ENCODE data around the gene NPBWR2.

Gene NPBWR2

DNA sequence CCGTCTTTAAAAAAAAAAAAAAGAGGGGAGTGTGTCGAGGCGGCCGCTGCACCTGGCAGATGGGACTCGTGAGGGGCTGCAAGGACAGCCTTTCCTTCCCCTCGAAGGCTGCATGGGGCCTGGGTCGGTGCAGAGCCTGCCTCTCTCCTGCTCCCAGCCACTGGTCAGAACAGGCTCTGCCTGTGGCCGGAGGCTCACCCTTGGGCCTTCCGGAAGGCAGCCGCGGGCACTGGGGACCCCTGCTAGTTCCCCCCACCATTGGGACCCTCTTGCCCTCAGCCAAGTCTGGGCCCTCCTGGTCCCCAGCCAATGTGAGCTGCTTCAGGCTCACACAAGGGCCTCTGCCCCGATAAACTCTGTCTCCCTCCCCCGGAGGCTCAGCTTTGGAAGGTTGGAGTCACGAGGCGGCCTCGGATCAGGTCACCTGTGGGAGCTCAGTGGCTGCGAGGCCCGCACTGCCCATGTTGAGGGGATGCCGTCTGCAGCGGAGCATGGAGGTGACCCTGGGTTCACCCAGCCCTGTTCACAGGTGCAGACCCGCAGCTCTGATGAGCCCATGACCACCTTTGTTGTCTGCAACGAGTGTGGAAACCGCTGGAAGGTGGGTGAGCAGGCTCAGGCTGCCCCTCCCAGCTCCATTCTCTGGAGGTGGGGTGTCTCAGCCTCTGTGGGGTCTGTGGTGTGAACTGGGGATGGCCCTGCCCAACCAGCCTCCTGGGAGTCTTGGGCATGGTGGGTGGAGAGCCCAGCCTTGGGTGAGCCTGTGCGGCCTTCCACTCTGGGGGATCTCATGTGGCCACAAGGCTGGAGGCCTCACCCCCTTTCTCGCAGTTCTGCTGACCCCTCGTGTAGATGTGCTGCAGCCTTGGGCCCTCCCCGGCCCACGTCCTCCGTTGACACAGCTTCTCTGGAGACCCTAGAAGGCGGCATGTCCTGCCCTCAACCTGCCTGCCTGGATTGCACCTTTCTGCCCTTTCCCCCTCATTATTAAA is 35.7 kb downstream of the NPBWR2 start:
- no peak overlapping the region for H3K4me3 ChIP-seq (ENCODE audit: low read depth, low read length)
- peaks cover 0 to 25% of the 10 kb centered on the region in 2 experiments; a peak in 1 of 3 replicates for H3K36me3 ChIP-seq (ENCODE audit: control insufficient read depth in 2 of 2, insufficient read depth in 1 of 2, low read length in 2 of 2)
- CTCF ChIA-PET, result interaction anchor here (0.6 to 1.3 kb wide), 4 partner anchors 9 to 381 kb away, joined by 3 to 4 read pairs (median 3); no protein-coding TSS in a partner anchor
- POLR2A ChIA-PET, result interaction anchor here (0.7 kb wide), 1 partner anchor 9 kb away, joined by 5 read pairs; the partner anchor contains the start of gene TCEA2
- H3K9me3 ChIP-seq (ENCODE audit: control insufficient read depth, insufficient read depth, low read depth, low read length), result no peaks in the 10 kb centered on the region
- TF ChIP-seq ZBTB7A (tag by site-specific recombination; IDR thresholded peaks at IDR 0.05; ENCODE audit: low read depth) (no peak), PRDM10 (tag by site-specific recombination; IDR thresholded peaks at IDR 0.05) (no peak), ZNF658 (tag by site-specific recombination; IDR thresholded peaks at IDR 0.05) (no peak), ZNF366 (tag by site-specific recombination; conservative IDR thresholded peaks at IDR 0.05) (no peak), ZNF10 (tag by site-specific recombination; IDR thresholded peaks at IDR 0.05) (0 out of 2 replicates have a peak, but pooled peaks have one; percentile 33), ZNF768 (tag by site-specific recombination; IDR thresholded peaks at IDR 0.05) (no peak), ZNF629 (tag by site-specific recombination; IDR thresholded peaks at IDR 0.05) (no peak), ZBTB48 (tag by site-specific recombination; IDR thresholded peaks at IDR 0.05) (no peak), ZNF596 (tag by site-specific recombination; IDR thresholded peaks at IDR 0.05) (no peak), MEIS1 (CRISPR knock-in tag; IDR thresholded peaks at IDR 0.05; ENCODE audit: borderline replicate concordance) (no peak), REST (tag by site-specific recombination; IDR thresholded peaks at IDR 0.05) (no peak), ZNF558 (tag by site-specific recombination; IDR thresholded peaks at IDR 0.05) (no peak), GLIS2 (tag by site-specific recombination; IDR thresholded peaks at IDR 0.05) (0 out of 2 replicates have a peak, but pooled peaks have one; percentile 15), GLIS1 (tag by site-specific recombination; IDR thresholded peaks at IDR 0.05) (no peak), ZNF19 (tag by site-specific recombination; IDR thresholded peaks at IDR 0.05; ENCODE audit: low read depth) (no peak), KLF1 (tag by site-specific recombination; IDR thresholded peaks at IDR 0.05) (no peak), ZNF571 (tag by site-specific recombination; IDR thresholded peaks at IDR 0.05) (no peak), SCRT2 (tag by site-specific recombination; IDR thresholded peaks at IDR 0.05) (0 out of 2 replicates have a peak, but pooled peaks have one; percentile 11), ZNF174 (tag by site-specific recombination; IDR thresholded peaks at IDR 0.05) (no peak)
- TF ChIP-seq, protein P1, sequence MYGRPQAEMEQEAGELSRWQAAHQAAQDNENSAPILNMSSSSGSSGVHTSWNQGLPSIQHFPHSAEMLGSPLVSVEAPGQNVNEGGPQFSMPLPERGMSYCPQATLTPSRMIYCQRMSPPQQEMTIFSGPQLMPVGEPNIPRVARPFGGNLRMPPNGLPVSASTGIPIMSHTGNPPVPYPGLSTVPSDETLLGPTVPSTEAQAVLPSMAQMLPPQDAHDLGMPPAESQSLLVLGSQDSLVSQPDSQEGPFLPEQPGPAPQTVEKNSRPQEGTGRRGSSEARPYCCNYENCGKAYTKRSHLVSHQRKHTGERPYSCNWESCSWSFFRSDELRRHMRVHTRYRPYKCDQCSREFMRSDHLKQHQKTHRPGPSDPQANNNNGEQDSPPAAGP (tag by site-specific recombination; IDR thresholded peaks at IDR 0.05), result no peak
- TF ChIP-seq, protein P2, sequence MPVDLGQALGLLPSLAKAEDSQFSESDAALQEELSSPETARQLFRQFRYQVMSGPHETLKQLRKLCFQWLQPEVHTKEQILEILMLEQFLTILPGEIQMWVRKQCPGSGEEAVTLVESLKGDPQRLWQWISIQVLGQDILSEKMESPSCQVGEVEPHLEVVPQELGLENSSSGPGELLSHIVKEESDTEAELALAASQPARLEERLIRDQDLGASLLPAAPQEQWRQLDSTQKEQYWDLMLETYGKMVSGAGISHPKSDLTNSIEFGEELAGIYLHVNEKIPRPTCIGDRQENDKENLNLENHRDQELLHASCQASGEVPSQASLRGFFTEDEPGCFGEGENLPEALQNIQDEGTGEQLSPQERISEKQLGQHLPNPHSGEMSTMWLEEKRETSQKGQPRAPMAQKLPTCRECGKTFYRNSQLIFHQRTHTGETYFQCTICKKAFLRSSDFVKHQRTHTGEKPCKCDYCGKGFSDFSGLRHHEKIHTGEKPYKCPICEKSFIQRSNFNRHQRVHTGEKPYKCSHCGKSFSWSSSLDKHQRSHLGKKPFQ (tag by site-specific recombination; IDR thresholded peaks at IDR 0.05), result peak; percentile 43; the same call in 1 of the 2 replicates
- no peaks in the 10 kb centered on the region for H3K4me1 ChIP-seq (ENCODE audit: control insufficient read depth, insufficient read depth, low read length)
- no peak overlapping the region for H3K27ac ChIP-seq (ENCODE audit: extremely low read depth, low read depth, low read length)
